K562 (cell line): ENCODE results near the gene COX4I2. TPM values are rescaled to one million over a fixed set of nuclear protein-coding genes. Genes with fewer than 3 reads are reported as not detected.

Source experiments
- HDAC8 ChIP-seq: fragments of 450-650 bp; IDR thresholded peaks from 2 replicates; pipeline ENCODE4 v1.6.1; 2016; ENCODE audit warnings: mild to moderate bottlenecking, missing genetic modification characterization, moderate library complexity, missing compliant biosample characterization
- SIN3B ChIP-seq: fragments of 450-650 bp; IDR thresholded peaks from 2 replicates; pipeline ENCODE4 v1.6.1; 2017; ENCODE audit warnings: low read depth, mild to moderate bottlenecking, moderate library complexity
- SOX6 ChIP-seq: fragments of 450-650 bp; IDR thresholded peaks from 2 replicates; pipeline ENCODE4 v1.6.1; 2014; ENCODE audit warnings: mild to moderate bottlenecking
- SREBF1 ChIP-seq: fragments of 150-350 bp; IDR thresholded peaks from 2 replicates; pipeline ENCODE4 v1.6.1; 2014; ENCODE audit warnings: antibody characterized with exemption, low read depth, low read length, borderline replicate concordance
- STAT5B ChIP-seq: fragments of 250-450 bp; sonication (Bioruptor Pico); IDR thresholded peaks from 2 replicates; pipeline ENCODE4 v1.8.0; 2021; ENCODE audit warnings: mild to moderate bottlenecking, inconsistent platforms
- TAF1 ChIP-seq: IDR thresholded peaks from 2 replicates; pipeline ENCODE4 v1.6.1; 2011; ENCODE audit warnings: mild to moderate bottlenecking, low read length, moderate library complexity; ENCODE audit not compliant: insufficient read depth, control insufficient read depth, severe bottlenecking; ENCODE audit errors: extremely low read depth
- ZNF133 ChIP-seq: fragments of 250-450 bp; sonication (Bioruptor Pico); IDR thresholded peaks from 2 replicates; pipeline ENCODE4 v1.4.0; 2020; ENCODE audit warnings: mild to moderate bottlenecking
- ZNF184 ChIP-seq: sonication (generic); formaldehyde crosslinking; IDR thresholded peaks from 2 replicates; pipeline ENCODE4 v1.5.0; 2020; ENCODE audit warnings: missing genetic modification reagents
- ZNF3 ChIP-seq: fragments of 250-450 bp; sonication (Bioruptor Pico); IDR thresholded peaks from 2 replicates; pipeline ENCODE4 v1.5.0; 2021; ENCODE audit warnings: mild to moderate bottlenecking, moderate library complexity
- ZNF408 ChIP-seq: fragments of 250-450 bp; sonication (Bioruptor Pico); IDR thresholded peaks from 2 replicates; pipeline ENCODE4 v1.4.0; 2020; ENCODE audit warnings: low read depth, mild to moderate bottlenecking, moderate library complexity
- ZNF699 ChIP-seq: fragments of 250-450 bp; sonication (Bioruptor Pico); IDR thresholded peaks from 2 replicates; pipeline ENCODE4 v1.8.0; 2021; ENCODE audit warnings: mild to moderate bottlenecking, moderate library complexity; ENCODE audit not compliant: insufficient replicate concordance
- polyA plus RNA-seq, 8 experiments: library from polyadenylated mRNA; depleted of rRNA in 4 of 8; stranded (reverse) in 5 of 8; unstranded in 3 of 8; fragments of >200 nt; fragmentation: Nextera tagmentation in 2 of 8; fragmentation: Illumina TruSeq in 1 of 8; extraction: Ambion mirVana in 2 of 8; extraction: Trizol in 1 of 8; gene quantifications; 2 replicates each; pipeline versions ENCODE4 v1.2.1 to v1.2.3, GENCODE V29; 2011 to 2014; ENCODE audit warnings: inconsistent platforms in 1 of 8, missing spikeins in 1 of 8
- total RNA-seq, 7 experiments: library from RNA; depleted of rRNA in 6 of 7; stranded (reverse); fragments of >200 nt in 6 of 7; fragmentation: Illumina TruSeq in 2 of 7; extraction: Trizol in 2 of 7; gene quantifications; 2 replicates each; pipeline versions ENCODE4 v1.2.1 to v1.2.3, GENCODE V29; 2011 to 2021; ENCODE audit warnings: low replicate concordance in 1 of 7
- TF ChIP-seq, protein P1 (sequence below): fragments of 250-450 bp; sonication (Bioruptor Pico); IDR thresholded peaks from 2 replicates; pipeline ENCODE4 v1.4.0; 2020; ENCODE audit warnings: mild to moderate bottlenecking, moderate library complexity
- TF ChIP-seq, protein P2 (sequence below): fragments of 250-450 bp; sonication (Bioruptor Pico); IDR thresholded peaks from 2 replicates; pipeline ENCODE4 v1.5.0; 2020; ENCODE audit warnings: mild to moderate bottlenecking
- TF ChIP-seq, protein P3 (sequence below), 3 experiments: IDR thresholded peaks in 2 of 3; conservative IDR thresholded peaks in 1 of 3; 2 replicates each; pipeline ENCODE4 v1.5.1; 2011 to 2012; ENCODE audit warnings: low read length in 3 of 3, mild to moderate bottlenecking in 3 of 3, control low read depth in 2 of 3, improper control_type of control experiment in 1 of 3, inconsistent platforms in 1 of 3, low read depth in 1 of 3, mixed read lengths in 1 of 3, moderate library complexity in 1 of 3; ENCODE audit not compliant: insufficient read depth in 2 of 3
- TF ChIP-seq, protein P4 (sequence below): fragments of 250-450 bp; sonication (Bioruptor Pico); IDR thresholded peaks from 2 replicates; pipeline ENCODE4 v1.4.0; 2020; ENCODE audit warnings: borderline replicate concordance
- TF ChIP-seq, protein P5 (sequence below): fragments of 450-650 bp; conservative IDR thresholded peaks from 2 replicates; pipeline ENCODE4 v1.6.1; 2016; ENCODE audit warnings: missing genetic modification characterization, low read depth, mild to moderate bottlenecking, control low read depth, missing compliant biosample characterization

The COX4I2 gene
- total and polyA plus RNA-seq, 9 of the 15 experiments (the other 6 are each of a cell fraction or from before 2014, with no cell fraction given), result not detected

DNA sequence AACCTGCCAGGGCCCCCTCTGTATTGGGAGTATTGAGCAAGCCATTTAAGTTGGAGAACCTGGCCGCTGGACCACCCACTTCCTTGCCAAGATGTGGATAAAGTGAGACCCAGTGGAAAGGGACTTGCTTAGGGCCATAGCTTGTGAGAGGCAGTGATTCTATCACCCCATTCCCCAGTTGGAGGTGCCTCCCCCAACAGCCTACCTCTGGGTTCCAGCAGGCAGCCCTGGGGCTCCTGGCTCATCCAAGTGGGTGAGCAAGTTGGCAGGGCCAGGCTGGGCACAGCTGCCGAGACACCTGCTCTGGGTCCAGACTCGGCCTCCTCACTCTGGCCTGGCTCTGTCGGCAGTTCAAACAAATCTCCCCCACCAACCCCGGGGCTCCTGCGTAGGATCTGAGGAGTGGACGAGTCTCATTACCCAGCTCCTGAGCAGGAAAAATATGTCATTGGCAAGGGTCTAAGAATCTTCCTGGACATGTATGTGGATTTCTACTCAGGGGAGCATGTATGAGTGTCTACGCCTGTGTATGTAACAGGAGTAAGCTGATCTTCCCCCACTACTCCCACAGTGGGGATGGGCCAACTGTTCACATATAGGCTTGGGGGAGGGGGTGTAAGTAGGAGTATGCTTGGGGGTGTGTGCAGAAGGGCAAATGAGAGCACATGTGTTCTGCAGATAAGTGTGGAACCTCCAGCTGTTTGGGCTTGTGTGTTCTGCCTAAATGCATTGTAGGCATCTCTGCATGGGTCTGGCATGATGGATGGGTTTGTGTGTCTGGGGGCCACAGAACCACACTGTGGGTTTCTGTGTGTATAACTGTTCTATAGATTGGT is 30.7 kb upstream of the COX4I2 start (continued):
- no peak for TF ChIP-seq ZNF3 (CRISPR knock-in tag)
- no peak for TF ChIP-seq ZNF184 (CRISPR knock-in tag)
- no peak for TF ChIP-seq HDAC8 (tag)
- no peak for TF ChIP-seq SREBF1
- TF ChIP-seq ZNF133 (CRISPR knock-in tag), result no peak
- TF ChIP-seq, protein P1, sequence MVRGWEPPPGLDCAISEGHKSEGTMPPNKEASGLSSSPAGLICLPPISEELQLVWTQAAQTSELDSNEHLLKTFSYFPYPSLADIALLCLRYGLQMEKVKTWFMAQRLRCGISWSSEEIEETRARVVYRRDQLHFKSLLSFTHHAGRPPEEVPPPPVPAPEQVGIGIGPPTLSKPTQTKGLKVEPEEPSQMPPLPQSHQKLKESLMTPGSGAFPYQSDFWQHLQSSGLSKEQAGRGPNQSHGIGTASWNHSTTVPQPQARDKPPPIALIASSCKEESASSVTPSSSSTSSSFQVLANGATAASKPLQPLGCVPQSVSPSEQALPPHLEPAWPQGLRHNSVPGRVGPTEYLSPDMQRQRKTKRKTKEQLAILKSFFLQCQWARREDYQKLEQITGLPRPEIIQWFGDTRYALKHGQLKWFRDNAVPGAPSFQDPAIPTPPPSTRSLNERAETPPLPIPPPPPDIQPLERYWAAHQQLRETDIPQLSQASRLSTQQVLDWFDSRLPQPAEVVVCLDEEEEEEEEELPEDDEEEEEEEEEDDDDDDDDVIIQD (CRISPR knock-in tag), result no peak
- TF ChIP-seq, protein P2, sequence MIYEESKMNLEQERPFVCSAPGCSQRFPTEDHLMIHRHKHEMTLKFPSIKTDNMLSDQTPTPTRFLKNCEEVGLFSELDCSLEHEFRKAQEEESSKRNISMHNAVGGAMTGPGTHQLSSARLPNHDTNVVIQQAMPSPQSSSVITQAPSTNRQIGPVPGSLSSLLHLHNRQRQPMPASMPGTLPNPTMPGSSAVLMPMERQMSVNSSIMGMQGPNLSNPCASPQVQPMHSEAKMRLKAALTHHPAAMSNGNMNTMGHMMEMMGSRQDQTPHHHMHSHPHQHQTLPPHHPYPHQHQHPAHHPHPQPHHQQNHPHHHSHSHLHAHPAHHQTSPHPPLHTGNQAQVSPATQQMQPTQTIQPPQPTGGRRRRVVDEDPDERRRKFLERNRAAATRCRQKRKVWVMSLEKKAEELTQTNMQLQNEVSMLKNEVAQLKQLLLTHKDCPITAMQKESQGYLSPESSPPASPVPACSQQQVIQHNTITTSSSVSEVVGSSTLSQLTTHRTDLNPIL, result no peak
- no peak for TF ChIP-seq SIN3B
- TF ChIP-seq SOX6, result peak; percentile 59
- TF ChIP-seq STAT5B (CRISPR knock-in tag), result no peak
- peak; percentile 55 for TF ChIP-seq TAF1
- TF ChIP-seq, protein P3, sequence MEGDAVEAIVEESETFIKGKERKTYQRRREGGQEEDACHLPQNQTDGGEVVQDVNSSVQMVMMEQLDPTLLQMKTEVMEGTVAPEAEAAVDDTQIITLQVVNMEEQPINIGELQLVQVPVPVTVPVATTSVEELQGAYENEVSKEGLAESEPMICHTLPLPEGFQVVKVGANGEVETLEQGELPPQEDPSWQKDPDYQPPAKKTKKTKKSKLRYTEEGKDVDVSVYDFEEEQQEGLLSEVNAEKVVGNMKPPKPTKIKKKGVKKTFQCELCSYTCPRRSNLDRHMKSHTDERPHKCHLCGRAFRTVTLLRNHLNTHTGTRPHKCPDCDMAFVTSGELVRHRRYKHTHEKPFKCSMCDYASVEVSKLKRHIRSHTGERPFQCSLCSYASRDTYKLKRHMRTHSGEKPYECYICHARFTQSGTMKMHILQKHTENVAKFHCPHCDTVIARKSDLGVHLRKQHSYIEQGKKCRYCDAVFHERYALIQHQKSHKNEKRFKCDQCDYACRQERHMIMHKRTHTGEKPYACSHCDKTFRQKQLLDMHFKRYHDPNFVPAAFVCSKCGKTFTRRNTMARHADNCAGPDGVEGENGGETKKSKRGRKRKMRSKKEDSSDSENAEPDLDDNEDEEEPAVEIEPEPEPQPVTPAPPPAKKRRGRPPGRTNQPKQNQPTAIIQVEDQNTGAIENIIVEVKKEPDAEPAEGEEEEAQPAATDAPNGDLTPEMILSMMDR (IDR thresholded peaks at IDR 0.05 in 2 of 3, conservative IDR thresholded peaks at IDR 0.05 in 1 of 3; ENCODE audit: insufficient read depth in 2 of 3, low read depth in 1 of 3, low read length in 3 of 3), result no peak
- no peak for TF ChIP-seq ZNF699 (CRISPR knock-in tag)
- TF ChIP-seq, protein P4, sequence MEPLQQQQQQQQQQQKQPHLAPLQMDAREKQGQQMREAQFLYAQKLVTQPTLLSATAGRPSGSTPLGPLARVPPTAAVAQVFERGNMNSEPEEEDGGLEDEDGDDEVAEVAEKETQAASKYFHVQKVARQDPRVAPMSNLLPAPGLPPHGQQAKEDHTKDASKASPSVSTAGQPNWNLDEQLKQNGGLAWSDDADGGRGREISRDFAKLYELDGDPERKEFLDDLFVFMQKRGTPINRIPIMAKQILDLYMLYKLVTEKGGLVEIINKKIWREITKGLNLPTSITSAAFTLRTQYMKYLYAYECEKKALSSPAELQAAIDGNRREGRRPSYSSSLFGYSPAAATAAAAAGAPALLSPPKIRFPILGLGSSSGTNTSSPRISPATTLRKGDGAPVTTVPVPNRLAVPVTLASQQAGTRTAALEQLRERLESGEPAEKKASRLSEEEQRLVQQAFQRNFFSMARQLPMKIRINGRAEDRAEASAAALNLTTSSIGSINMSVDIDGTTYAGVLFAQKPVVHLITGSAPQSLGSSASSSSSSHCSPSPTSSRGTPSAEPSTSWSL (CRISPR knock-in tag), result no peak
- TF ChIP-seq, protein P5, sequence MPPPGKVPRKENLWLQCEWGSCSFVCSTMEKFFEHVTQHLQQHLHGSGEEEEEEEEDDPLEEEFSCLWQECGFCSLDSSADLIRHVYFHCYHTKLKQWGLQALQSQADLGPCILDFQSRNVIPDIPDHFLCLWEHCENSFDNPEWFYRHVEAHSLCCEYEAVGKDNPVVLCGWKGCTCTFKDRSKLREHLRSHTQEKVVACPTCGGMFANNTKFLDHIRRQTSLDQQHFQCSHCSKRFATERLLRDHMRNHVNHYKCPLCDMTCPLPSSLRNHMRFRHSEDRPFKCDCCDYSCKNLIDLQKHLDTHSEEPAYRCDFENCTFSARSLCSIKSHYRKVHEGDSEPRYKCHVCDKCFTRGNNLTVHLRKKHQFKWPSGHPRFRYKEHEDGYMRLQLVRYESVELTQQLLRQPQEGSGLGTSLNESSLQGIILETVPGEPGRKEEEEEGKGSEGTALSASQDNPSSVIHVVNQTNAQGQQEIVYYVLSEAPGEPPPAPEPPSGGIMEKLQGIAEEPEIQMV (tag), result no peak
- no peak for TF ChIP-seq ZNF408
